ENCODE results near the gene LRRFIP1.

- TF ChIP-seq POLR2AphosphoS5 (IDR thresholded peaks at IDR 0.05; ENCODE audit: low read depth, low read length) (no peak), FOXP2 (optimal IDR thresholded peaks at IDR 0.05; ENCODE audit: borderline replicate concordance, extremely low read depth, extremely low read length, insufficient read depth) (no peak), TAF1 (IDR thresholded peaks at IDR 0.05; ENCODE audit: borderline replicate concordance, insufficient read depth, low read length) (no peak)
- TF ChIP-seq, protein P1, sequence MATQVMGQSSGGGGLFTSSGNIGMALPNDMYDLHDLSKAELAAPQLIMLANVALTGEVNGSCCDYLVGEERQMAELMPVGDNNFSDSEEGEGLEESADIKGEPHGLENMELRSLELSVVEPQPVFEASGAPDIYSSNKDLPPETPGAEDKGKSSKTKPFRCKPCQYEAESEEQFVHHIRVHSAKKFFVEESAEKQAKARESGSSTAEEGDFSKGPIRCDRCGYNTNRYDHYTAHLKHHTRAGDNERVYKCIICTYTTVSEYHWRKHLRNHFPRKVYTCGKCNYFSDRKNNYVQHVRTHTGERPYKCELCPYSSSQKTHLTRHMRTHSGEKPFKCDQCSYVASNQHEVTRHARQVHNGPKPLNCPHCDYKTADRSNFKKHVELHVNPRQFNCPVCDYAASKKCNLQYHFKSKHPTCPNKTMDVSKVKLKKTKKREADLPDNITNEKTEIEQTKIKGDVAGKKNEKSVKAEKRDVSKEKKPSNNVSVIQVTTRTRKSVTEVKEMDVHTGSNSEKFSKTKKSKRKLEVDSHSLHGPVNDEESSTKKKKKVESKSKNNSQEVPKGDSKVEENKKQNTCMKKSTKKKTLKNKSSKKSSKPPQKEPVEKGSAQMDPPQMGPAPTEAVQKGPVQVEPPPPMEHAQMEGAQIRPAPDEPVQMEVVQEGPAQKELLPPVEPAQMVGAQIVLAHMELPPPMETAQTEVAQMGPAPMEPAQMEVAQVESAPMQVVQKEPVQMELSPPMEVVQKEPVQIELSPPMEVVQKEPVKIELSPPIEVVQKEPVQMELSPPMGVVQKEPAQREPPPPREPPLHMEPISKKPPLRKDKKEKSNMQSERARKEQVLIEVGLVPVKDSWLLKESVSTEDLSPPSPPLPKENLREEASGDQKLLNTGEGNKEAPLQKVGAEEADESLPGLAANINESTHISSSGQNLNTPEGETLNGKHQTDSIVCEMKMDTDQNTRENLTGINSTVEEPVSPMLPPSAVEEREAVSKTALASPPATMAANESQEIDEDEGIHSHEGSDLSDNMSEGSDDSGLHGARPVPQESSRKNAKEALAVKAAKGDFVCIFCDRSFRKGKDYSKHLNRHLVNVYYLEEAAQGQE (IDR thresholded peaks at IDR 0.05; ENCODE audit: insufficient read depth in 1 of 2, low read depth in 2 of 2, low read length in 2 of 2), result no peak
Observed at GRCh38 chr2:237765875-237766274, 138.5 kb downstream of the LRRFIP1 start.
